ENCODE data around the gene LAMC2.
A peak's percentile ranks its signal among the peaks of the same experiment; 100 is the strongest.
"Not testable (repeated sequence)": the region's sequence is repeated elsewhere in the genome, so short reads cannot be mapped to it uniquely, and the experiment has no call there.

Gene LAMC2

DNA sequence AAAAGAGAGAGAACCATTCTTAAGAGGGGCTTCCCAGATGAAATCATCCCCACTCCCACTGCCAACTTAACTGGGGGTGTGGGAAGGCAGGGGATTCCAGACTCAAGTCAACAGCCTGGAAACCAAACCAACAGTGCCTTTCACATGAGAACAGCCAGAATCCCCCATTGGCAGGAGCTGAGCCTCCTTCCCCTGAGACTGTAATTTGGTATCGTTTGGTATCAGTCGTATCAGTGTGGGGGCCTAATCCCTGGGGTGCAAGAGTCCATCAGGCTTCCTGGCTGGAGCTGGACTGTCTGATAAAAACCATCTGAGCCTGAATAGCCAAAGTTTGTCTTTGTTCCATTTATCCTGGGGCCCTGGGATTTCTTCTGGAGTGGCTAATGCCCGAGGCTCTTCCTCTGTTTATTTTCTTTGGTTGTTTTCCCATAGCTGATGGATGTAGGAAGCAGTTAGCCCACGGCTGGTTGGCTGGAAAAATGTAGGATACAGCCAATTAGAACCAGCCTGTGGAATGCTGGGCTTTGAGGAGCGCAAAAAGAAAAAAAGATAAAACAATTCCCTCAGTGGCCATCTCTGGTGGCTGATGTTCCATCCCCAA lies 84.6 kb downstream of the LAMC2 start:
- DNase-seq = no peak

GRCh38 chr1:183272390-183272848 lies 86.4 kb downstream of the LAMC2 start:
- DNase-seq = no peak

GRCh38 chr1:183273300-183273699 lies 87.2 kb downstream of the LAMC2 start:
- DNase-seq = no peak

DNA sequence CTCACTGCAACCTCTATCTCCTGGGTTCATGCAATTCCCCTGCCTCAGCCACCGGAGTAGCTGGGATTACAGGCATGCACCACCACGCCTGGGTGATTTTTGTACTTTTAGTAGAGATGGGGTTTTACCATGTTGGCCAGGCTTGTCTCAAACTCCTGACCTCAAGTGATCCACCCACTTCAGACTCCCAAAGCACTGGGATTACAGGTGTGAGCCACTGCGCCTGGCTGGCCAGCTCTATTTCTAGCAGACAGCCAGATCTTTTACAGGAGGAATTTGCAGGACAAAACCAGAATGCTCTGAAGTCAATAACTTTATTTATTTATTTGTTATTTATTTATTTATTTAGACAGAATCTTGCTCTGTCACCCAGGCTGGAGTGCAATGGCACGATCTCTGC lies 87.9 kb downstream of the LAMC2 start:
- DNase-seq = not testable (repeated sequence)

DNA sequence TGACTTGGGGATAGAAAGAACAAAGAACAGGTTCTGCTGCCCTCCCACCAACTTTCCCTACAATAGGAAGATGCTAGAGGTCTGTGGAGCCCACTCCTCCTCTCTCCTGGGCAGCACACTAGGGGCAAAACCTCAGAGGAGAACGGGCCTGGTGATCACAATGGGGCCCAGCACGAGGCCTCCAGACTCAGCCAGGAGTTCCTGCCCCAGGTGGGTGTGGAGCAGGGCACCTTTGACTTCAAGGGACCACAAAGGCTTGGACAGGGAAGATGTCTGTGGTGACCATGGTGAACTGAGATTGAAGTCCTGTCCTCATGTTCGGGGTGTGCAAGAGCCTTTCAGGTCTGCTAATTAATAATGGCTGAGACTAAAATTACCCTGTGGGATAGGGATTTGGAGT lies 88.8 kb downstream of the LAMC2 start:
- DNase-seq = no peak

DNA sequence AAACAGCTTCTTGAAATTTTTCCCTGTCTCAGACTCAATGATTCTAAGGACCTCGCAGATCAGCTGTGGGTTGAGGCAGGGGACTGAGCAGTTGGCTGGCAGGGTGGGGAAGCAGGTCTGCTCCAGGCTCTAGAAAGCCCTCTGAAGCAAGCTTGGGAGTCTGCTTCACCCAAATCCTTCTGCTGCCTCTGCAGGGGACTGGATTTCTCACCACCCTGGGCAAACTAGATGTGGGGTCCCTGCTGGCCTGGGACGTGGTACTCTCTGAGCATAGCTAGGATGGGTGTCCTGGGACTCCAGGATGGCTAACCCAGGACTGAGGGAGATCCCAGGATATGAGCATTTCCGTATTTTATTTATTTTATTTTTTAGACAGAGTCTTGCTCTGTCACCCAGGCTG lies 89.3 kb downstream of the LAMC2 start:
- no peak for DNase-seq

- DNase-seq = no peak
Observed at GRCh38 chr1:183276386-183277080, 90.5 kb downstream of the LAMC2 start.

- no peak for DNase-seq
Observed at GRCh38 chr1:183277821-183278738, 92.0 kb downstream of the LAMC2 start.

GRCh38 chr1:183278739-183279591 lies 92.9 kb downstream of the LAMC2 start:
- DNase-seq = no peak

DNA sequence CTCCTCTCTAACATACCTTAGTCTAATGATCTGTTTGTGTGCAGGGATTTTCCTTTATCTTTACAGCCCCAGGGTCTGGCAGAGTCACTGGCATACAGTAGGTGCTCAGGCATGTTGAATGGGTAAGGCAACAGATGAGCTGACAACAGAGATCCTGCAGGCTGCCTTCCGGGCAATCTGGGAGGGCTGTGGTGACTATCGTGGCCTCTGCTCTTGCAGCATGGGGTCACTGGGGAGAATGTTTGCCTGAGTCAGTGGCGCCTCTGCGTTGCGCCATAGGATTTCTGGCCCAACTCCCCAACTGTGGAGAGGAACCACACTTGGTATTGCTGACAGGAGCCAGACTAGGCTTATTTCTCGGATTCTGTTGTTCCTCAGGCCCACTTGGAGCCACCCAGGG lies 93.8 kb downstream of the LAMC2 start:
- peak; percentile 14 for DNase-seq

DNA sequence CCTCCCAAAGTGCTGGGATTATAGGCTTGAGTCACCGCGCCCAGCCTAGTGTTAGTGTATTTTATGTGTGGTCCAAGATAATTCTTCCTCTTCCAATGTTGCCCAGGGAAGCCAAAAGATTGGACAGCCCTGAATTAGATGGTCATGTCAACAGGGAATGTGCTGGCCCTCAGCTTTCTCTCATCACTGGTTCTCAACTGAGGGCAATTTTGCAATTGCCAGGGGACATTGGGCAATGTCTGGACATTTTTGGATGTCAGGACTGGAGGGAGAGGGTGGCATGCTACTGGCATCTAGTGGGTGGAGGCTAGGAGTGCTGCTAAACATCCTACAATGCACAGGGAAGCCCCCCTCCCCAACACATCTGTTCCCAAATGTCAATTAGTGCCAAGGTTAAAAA lies 95.0 kb downstream of the LAMC2 start:
- DNase-seq = no peak

- peak; percentile 86 for DNase-seq
Observed at GRCh38 chr1:183281553-183282091, 95.6 kb downstream of the LAMC2 start.

GRCh38 chr1:183282101-183282855 lies 96.2 kb downstream of the LAMC2 start:
- DNase-seq = no peak

GRCh38 chr1:183283286-183283685 lies 97.2 kb downstream of the LAMC2 start:
- no peak for DNase-seq

- DNase-seq = no peak
Observed at GRCh38 chr1:183284086-183284485, 98.0 kb downstream of the LAMC2 start.

DNA sequence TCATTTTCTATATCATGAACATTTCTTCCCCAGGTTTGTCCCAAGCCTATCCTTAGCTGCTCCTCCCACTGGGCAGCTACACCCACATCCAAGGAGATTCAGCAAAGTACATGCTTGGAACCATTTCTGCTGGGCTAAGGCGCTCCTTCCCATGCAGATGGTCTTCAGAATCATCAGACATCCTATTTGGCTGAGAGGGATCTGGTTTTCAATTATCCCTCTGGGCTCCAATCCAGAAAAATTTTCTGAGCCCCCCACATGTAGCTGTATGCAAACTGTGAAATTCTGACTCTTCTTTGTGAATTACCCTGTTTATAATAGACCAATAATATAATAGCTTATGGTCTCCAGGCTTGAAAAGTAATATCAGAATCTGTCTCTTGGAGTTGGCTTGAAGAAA lies 99.2 kb downstream of the LAMC2 start:
- no peak for DNase-seq

DNA sequence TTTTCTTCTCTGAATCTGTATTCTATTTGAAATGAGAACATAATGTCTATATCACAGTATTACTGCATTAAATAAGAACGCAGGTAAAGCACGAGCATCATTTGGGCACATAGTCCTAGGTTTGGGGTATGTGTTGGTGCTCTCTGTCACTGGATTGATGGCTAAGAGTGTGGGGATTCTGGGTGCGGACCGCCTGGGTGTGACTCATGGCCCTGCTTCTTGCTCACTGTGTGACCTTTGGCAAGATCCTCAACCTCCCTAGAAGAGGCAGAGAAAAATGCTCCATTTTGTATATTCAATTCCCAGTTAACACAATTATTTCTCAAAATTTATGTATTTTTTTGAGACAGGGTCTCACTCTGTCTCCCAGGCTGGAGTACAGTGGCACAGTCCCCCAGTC lies 99.7 kb downstream of the LAMC2 start:
- no peak for DNase-seq

GRCh38 chr1:183287191-183287675 lies 101.2 kb downstream of the LAMC2 start:
- DNase-seq = no peak

- no peak for DNase-seq
Observed at GRCh38 chr1:183288583-183288982, 102.5 kb downstream of the LAMC2 start.

- DNase-seq = no peak
Observed at GRCh38 chr1:183289051-183289496, 103.0 kb downstream of the LAMC2 start.

DNA sequence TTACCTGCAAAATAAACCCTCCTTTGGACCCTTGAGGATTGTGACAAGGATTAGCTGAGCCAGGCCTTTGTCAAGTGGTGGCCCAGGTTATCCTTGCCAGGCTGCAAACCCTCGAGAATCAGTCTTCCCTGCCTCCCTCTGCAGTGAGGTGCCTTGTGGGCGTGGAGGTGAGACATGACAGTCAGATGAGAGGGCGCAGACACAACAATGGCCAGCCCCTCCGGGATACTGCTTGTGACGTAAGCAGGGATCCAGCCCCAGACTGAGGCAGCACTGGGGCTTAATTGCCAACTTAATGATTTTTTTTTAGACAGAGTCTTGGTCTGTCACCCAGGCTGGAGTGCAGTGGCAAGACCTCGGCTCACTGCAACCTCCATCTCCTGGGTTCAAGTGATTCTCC lies 104.6 kb downstream of the LAMC2 start:
- DNase-seq = no peak

Measured in hematopoietic multipotent progenitor cell treated with erythropoietin and hydrocortisone succinate and interleukin-3 and kit ligand, for 6 days (in vitro differentiated cells).